B cell (primary cell): ENCODE data around the gene GTF2H4. TPM values are rescaled to one million over a fixed set of nuclear protein-coding genes. Genes with fewer than 3 reads are reported as not detected.

Experiments used
- ATAC-seq: fragments of 200-7000 bp; cut with Tn5 transposase; one replicate; pipeline ENCODE4 v1.10.0; 2021; ENCODE audit warnings: low read depth, mild to moderate bottlenecking, moderate number of reproducible peaks, moderate library complexity
- CTCF ChIA-PET: fragments of 350-600 bp; sonication (Branson Sonifier 250); formaldehyde crosslinking; loops from one replicate; lab custom pipeline; 2021; ENCODE audit warnings: antibody characterized with exemption, inconsistent platforms; lab: Charles Lee
- POLR2A ChIA-PET: fragments of 350-600 bp; sonication (Branson Sonifier 250); formaldehyde crosslinking; loops from one replicate; lab custom pipeline; 2021; ENCODE audit warnings: antibody characterized with exemption; lab: Charles Lee
- DNase-seq: peaks from one replicate; pipeline ENCODE4 v3.0.0; 2013
- H2AFZ ChIP-seq: 2 replicates; pipeline ENCODE4 v1.6.1; 2012; ENCODE audit warnings: mild to moderate bottlenecking, low read depth, low read length; ENCODE audit not compliant: insufficient read depth, poor library complexity, severe bottlenecking
- H3K27ac ChIP-seq, 2 donors: 1 replicate in 1 of 2; 2 replicates in 1 of 2; pipeline ENCODE4 v1.5.1; 2012 to 2013; ENCODE audit warnings: low read length in 2 of 2, mild to moderate bottlenecking in 2 of 2, moderate library complexity in 1 of 2
- H3K27me3 ChIP-seq, 4 experiments: fragments of 200-600 bp in 1 of 4; sonication (generic) in 1 of 4; replicated peaks in 1 of 4; 1 replicate in 2 of 4; 2 replicates in 2 of 4; pipeline versions ENCODE4 v1.6.1 to v1.7.0; 2013 to 2016; ENCODE audit warnings: low read length in 3 of 4, mild to moderate bottlenecking in 2 of 4, mixed read lengths in 1 of 4, moderate library complexity in 1 of 4; ENCODE audit not compliant: insufficient read depth in 4 of 4, control insufficient read depth in 3 of 4; ENCODE audit errors: control extremely low read depth in 1 of 4
- H3K36me3 ChIP-seq, 2 experiments: replicated peaks in 1 of 2; 1 replicate in 1 of 2; 2 replicates in 1 of 2; pipeline versions ENCODE4 v1.6.1 to v1.7.1; 2013; ENCODE audit warnings: low read length in 1 of 2; ENCODE audit not compliant: insufficient read depth in 2 of 2, control insufficient read depth in 1 of 2; ENCODE audit errors: control extremely low read depth in 1 of 2, extremely low read depth in 1 of 2
- H3K4me1 ChIP-seq, 2 donors: fragments of 200-600 bp in 1 of 2; sonication (generic) in 1 of 2; 1 replicate in 1 of 2; 2 replicates in 1 of 2; pipeline versions ENCODE4 v1.5.1 to v1.6.1; 2013 to 2017; ENCODE audit warnings: low read length in 2 of 2; ENCODE audit not compliant: control insufficient read depth in 2 of 2, insufficient read depth in 2 of 2
- H3K4me2 ChIP-seq: replicated peaks from 2 replicates; pipeline ENCODE3; 2012; ENCODE audit warnings: mild to moderate bottlenecking, low read depth, low read length; ENCODE audit not compliant: poor library complexity, severe bottlenecking
- H3K4me3 ChIP-seq, 5 experiments: fragments of 200-600 bp in 1 of 5; sonication (generic) in 1 of 5; 1 replicate in 3 of 5; 2 replicates in 2 of 5; pipeline versions ENCODE4 v1.5.1 to v1.7.0; 2011 to 2016; ENCODE audit warnings: low read length in 4 of 5, mild to moderate bottlenecking in 4 of 5, low read depth in 2 of 5, control low read depth in 1 of 5, moderate library complexity in 1 of 5; ENCODE audit not compliant: insufficient read depth in 1 of 5; ENCODE audit errors: control extremely low read depth in 1 of 5, extremely low read depth in 1 of 5
- H3K79me2 ChIP-seq: fragments of 200-600 bp; sonication (generic); one replicate; pipeline ENCODE4 v1.6.0; 2016; ENCODE audit warnings: low read length; ENCODE audit not compliant: control insufficient read depth, insufficient read depth
- H3K9ac ChIP-seq: fragments of 200-600 bp; sonication (generic); 2 replicates; pipeline ENCODE4 v1.6.1; 2017; ENCODE audit warnings: mild to moderate bottlenecking, low read length, moderate library complexity
- H3K9me3 ChIP-seq, 3 donors: one replicate each; pipeline versions ENCODE4 v1.6.1 to v1.7.1; 2013; ENCODE audit warnings: low read length in 2 of 3; ENCODE audit not compliant: control insufficient read depth in 2 of 3, insufficient read depth in 1 of 3; ENCODE audit errors: control extremely low read depth in 1 of 3
- H4K20me1 ChIP-seq: 2 replicates; pipeline ENCODE4 v1.6.0; 2012; ENCODE audit warnings: mild to moderate bottlenecking, low read length; ENCODE audit not compliant: insufficient read depth, control insufficient read depth, poor library complexity, severe bottlenecking
- H3K27ac Mint-ChIP-seq: one replicate; pipeline ENCODE4 v1.8.0; 2021; ENCODE audit warnings: mixed read lengths
- H3K27me3 Mint-ChIP-seq: one replicate; pipeline ENCODE4 v1.8.0; 2021; ENCODE audit warnings: mixed read lengths
- H3K4me1 Mint-ChIP-seq: one replicate; pipeline ENCODE4 v1.8.0; 2021; ENCODE audit warnings: mixed read lengths
- H3K4me3 Mint-ChIP-seq: one replicate; pipeline ENCODE4 v1.8.0; 2021; ENCODE audit warnings: mixed read lengths
- H3K9me3 Mint-ChIP-seq: one replicate; pipeline ENCODE4 v1.8.0; 2022; ENCODE audit warnings: mixed read lengths; ENCODE audit not compliant: insufficient read depth
- CTCF ChIP-seq: fragments of 200-600 bp; IDR thresholded peaks from one replicate; pipeline ENCODE4 v1.8.0; 2022; ENCODE audit warnings: antibody characterized with exemption, mild to moderate bottlenecking
- EZH2 ChIP-seq: IDR thresholded peaks from 2 replicates; pipeline ENCODE4 v1.6.1; 2012; ENCODE audit warnings: borderline replicate concordance, low read depth, mild to moderate bottlenecking, moderate library complexity, low read length; ENCODE audit not compliant: insufficient read depth, poor library complexity, severe bottlenecking
- WGBS: methylation state at CpG from one replicate; pipeline ENCODE4 v1.1.5; 2013; ENCODE audit warnings: missing lambda C conversion rate; ENCODE audit not compliant: insufficient coverage; 5-methylcytosine and 5-hydroxymethylcytosine counted together
- intact Hi-C: fragments of 100-400 bp; cut with micrococcal nuclease; formaldehyde crosslinking; loops from one replicate; pipeline ENCODE4 v1.10.0; 2022
- polyA plus RNA-seq: library from polyadenylated mRNA; depleted of rRNA; stranded (reverse); fragments of >200 nt; gene quantifications from 2 replicates; pipeline ENCODE4 v1.2.3, GENCODE V29; 2012
- total RNA-seq, 2 donors: library from RNA; stranded (reverse); fragments of 120-200 nt in 1 of 2; gene quantifications; 1 replicate in 1 of 2; 2 replicates in 1 of 2; pipeline versions ENCODE4 v1.2.3 to v1.2.4, GENCODE V29; 2013 to 2022

The GTF2H4 gene
- total and polyA plus RNA-seq, 2 donors (not counting 1 experiment from before 2014, with no cell fraction given): 30.2 to 38.4 TPM

DNA sequence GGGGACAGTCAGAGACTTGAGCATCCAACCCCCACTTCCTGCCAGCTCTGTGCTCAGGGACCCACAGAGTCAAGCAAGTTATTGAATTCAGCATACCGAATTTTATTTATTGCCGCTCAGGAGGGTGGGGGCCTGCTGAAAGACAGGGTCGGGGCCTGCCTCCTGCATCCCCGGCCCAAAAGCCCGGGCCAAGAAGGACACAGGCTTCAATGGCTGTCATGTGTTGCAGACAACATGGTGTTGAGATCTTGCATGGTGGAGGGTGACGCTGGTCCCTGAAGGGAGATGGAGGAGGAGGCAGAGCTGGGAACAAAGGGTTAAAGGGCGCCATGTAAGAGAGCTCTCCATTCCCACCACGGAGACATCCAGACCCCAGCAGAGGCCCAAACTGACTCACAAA is 23.3 kb downstream of the GTF2H4 start:
- Histone ChIP-seq H3K36me3 (peaks cover under 1 to 6% of the 10 kb centered on the region in 2 experiments), H3K9ac (no peak overlapping the region), H2AFZ (no peak overlapping the region), H3K27ac (no peak overlapping the region), H3K4me3 (no peak overlapping the region), H3K9me3 (peaks cover 0 to 11% (median 6%) of the 10 kb centered on the region in 3 donors), H3K27me3 (peaks cover 0 to 3% (median under 1%) of the 10 kb centered on the region in 4 experiments), H3K4me2 (no peak overlapping the region), H4K20me1 (no peaks in the 10 kb centered on the region), H3K4me1 (no peaks in the 10 kb centered on the region), H3K79me2 (no peaks in the 10 kb centered on the region)
- Mint-ChIP-seq H3K4me3 (no peak overlapping the region), H3K4me1 (no peaks in the 10 kb centered on the region), H3K27ac (no peak overlapping the region), H3K9me3 (peaks cover 6% of the 10 kb centered on the region), H3K27me3 (peaks cover 14% of the 10 kb centered on the region)
- ATAC-seq (no peak), DNase-seq (no peak)
- intact Hi-C loops: no loop called here
- TF ChIP-seq CTCF (no peak), EZH2 (no peak)
- WGBS: 80% methylated on average over 7 of the region's 8 CpGs
- POLR2A ChIA-PET: no interaction called here
- CTCF ChIA-PET: no interaction called here

DNA sequence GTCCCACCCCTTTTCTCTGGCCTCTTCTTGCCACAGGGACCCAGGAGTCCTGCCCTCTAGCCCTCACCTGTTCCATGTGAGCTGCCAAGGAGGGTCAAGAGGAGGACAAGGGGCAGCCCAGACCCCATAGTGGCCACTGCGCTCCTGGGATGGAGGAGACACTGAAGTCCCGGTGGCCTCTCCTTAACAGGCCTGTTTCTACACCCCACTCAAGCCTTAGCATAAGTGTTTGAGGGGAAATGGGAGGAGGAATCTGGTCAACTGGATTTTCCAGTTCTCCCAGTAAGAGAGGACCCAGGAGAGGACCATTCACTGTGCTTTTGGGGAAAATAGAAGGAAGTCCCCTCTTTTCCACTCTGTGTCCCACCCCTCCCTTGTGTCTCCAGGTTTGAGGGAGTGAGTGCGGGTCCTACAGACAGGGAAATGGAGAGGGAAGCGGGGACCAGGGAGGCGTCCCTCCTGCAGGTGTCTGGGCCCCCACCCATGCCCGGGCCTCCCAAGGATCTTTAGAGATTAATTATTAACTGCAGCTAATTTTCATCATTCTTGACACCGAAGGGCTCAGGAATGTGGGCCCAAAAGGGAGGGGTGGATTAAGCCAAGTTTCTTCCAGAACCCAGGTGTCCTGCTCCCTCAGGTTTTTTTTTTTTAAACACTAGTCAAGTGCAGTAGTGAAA is 24.1 kb downstream of the GTF2H4 start, which contains the start of gene SFTA2:
Gene SFTA2, minus strand, starts transcription at position 202 of the 677 bp plus-strand sequence. Its CDS starts 74 bp downstream, at position 128.
- Histone ChIP-seq H3K79me2 (no peaks in the 10 kb centered on the region), H3K9ac (no peak within 1 kb of the TSS), H4K20me1 (no peaks in the 10 kb centered on the region), H2AFZ (no peak within 1 kb of the TSS), H3K27ac (no peak within 1 kb of the TSS), H3K4me2 (no peak within 1 kb of the TSS), H3K36me3 (no peaks in the 10 kb centered on the region), H3K4me1 (no peaks in the 10 kb centered on the region), H3K27me3 (peaks cover 0 to 3% (median under 1%) of the 10 kb centered on the region in 4 experiments), H3K9me3 (peaks cover 0 to 11% (median 6%) of the 10 kb centered on the region in 3 donors), H3K4me3 (no peak within 1 kb of the TSS)
- Mint-ChIP-seq H3K27me3 (peaks cover 18% of the 10 kb centered on the region), H3K9me3 (peaks cover 6% of the 10 kb centered on the region), H3K4me1 (no peaks in the 10 kb centered on the region), H3K27ac (no peak within 1 kb of the TSS), H3K4me3 (no peak within 1 kb of the TSS)
- ChIA-PET CTCF (no interaction called here), POLR2A (no interaction called here)
- WGBS: 90% methylated on average over 2 of the region's 7 CpGs
- intact Hi-C loops: no loop called here
- DNase-seq (no peak), ATAC-seq (no peak)
- TF ChIP-seq EZH2 (no peak), CTCF (no peak)
